Mesenteric fat pad (tissue), 1 donor: Measurements from ENCODE around the gene PHF21B. TPM values are rescaled to one million over a fixed set of nuclear protein-coding genes. Genes with fewer than 3 reads are reported as not detected.
"Not testable (repeated sequence)": the region's sequence is repeated elsewhere in the genome, so short reads cannot be mapped to it uniquely, and the experiment has no call there.

ENCODE experiments used
- DNase-seq: peaks from one replicate; pipeline ENCODE4 v3.0.0-alpha.2; 2020; ENCODE audit warnings: low spot score
- total RNA-seq: library from RNA; stranded (reverse); fragmentation: NEBNext Ultra II Directional; extraction: Animal tissue kit (Norgen Biotek cat#: 25700); gene quantifications from one replicate; pipeline ENCODE4 v1.2.1, GENCODE V29; 2021
- donor health status: DM: yes; HTN: yes; CAD: no.

PHF21B gene
- total RNA-seq, 1 donor from 2014 or later = not detected

DNA sequence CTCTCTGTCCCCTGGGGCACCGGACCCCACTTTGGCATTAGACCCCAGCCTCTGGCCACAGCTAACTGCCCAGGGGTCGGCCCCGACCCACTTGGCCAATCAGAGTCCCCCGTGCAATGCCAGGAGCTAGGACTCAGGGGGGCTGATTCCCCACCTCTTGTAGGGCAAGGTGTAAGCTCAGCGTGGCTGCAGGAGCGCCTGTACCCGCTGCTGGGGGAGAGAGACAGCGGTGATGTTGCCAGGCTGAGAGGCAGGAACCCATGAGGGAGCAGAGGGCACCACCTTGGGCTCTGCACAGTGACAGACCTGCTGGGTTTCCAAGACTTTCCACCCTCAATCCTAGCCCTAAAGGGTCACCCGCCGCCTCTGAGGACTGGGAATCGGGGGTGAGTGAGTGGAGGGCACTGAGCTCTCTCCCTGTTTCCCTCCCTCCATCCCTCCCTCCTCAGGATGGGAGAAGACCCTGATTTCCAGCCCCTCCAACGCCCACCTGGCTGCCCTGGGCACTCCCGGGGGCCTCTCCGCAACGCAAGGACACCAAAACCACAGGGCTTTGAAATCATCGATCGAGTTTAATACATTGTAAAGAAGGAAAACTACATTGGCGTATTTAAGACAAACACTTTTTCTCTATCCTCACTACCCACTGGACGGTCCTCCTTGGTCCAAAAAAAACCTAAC lies 129.1 kb downstream of the PHF21B start:
- peak; percentile 85 for DNase-seq

- DNase-seq = peak; percentile 85
Observed at GRCh38 chr22:44879301-44879680, 130.5 kb downstream of the PHF21B start.

GRCh38 chr22:44878483-44879300 lies 131.1 kb downstream of the PHF21B start:
- peak; percentile 69 for DNase-seq

DNA sequence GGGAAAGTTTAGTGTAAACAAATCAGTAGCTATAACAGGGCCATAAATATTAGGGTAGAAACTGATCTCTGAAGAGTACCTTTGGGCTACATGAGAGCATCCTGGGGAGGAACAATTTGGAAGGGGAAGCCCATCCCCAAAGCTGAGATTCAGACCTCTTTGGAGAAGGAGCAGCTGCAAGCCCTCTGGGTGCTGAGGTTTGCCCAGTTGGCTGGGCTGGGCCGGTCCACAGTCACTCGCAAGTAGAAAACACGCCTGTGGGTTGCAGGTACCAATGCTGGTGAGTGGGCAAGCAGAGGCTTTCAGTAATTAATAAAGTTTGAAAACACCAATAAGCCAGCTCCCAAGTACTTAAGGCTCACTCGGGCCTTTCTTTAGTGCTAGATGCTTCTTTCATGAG lies 132.9 kb downstream of the PHF21B start:
- DNase-seq = peak; percentile 77

GRCh38 chr22:44871782-44872181 lies 138.0 kb downstream of the PHF21B start:
- DNase-seq = no peak

- DNase-seq = no peak
Observed at GRCh38 chr22:44870021-44870420, 139.8 kb downstream of the PHF21B start.

DNA sequence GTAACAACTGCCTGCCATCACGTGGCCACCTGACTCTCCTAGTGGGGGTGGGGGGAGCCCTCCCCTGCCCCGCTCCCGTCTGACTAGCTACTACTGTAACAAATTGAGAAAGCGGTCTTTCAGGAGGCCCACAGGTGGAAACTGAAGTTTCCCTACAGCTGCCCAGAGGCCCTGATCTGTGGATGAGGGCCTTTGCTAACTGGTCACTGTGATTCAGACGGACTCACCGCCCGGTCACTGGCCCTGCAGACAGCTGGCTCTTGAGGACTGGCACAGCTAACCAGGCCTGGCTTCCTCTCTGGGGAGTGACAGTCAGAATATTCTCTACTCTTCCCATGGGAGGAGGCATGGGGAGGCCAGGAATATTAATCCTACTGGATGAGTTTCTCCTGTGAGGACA lies 140.6 kb downstream of the PHF21B start:
- no peak for DNase-seq

GRCh38 chr22:44865193-44866057 lies 144.4 kb downstream of the PHF21B start:
- no peak for DNase-seq

GRCh38 chr22:44862981-44863860 lies 146.6 kb downstream of the PHF21B start:
- no peak for DNase-seq

GRCh38 chr22:44862281-44862680 lies 147.5 kb downstream of the PHF21B start:
- no peak for DNase-seq

DNA sequence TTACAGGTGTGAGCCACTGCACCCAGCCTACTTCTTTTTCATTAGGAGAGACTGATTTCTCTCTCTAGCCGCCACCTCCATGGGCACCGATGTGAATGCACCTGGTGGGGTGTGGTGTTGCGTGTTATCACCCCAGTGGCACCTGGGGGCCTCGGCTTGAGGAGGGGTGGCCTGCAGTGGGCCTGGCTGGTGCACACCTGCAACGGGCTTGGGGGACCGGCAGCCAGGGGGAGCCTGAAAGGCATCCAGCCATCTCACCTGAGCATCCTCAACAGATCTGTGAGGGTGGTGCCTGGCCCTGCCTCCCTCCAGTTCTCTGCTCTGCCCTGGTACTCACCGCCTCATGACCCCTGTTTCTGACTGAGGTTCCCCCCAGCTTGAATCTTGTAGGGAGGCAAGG lies 148.6 kb downstream of the PHF21B start:
- no peak for DNase-seq

DNA sequence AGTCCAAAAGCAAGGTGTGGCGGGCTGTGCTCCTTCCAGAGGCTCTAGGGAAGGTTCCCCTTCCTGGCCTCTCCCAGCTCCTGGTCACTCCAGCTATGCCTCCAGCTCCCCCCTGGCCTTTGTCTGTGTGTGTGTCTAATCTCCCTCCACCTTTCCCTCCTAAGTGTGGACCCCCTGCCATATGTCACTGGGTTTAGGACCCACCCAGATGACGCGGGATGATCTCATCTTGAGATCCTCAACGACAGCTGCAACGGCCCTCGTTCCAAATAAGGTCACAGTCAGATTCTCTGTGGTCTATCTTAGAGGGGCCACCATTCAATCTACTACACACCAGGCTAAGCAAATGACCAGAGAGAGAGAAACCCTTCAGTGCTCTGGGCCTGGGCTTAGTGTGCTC lies 149.5 kb downstream of the PHF21B start:
- DNase-seq = no peak

- DNase-seq = no peak
Observed at GRCh38 chr22:44859641-44860040, 150.2 kb downstream of the PHF21B start.

- not testable (repeated sequence) for DNase-seq
Observed at GRCh38 chr22:44858819-44859218, 151.0 kb downstream of the PHF21B start.

DNA sequence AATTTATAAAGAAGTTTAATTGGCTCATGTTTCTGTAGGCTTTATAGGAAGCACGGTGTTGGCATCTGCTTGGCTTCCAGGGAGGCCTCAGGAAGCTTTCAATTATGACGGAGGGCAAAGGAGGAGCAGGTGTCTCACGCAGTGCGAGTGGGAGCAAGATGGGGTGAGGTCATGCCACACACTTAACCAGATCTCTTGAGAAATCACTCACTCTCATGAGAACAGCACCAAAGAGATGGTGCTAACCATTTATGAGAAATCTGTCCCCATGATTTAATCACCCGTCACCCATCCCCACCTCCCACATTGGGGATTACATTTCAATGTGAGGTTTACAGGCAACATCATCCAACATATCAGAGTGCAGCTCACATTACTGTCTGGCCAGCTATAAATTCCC lies 153.9 kb downstream of the PHF21B start:
- DNase-seq = peak; percentile 43

GRCh38 chr22:44854641-44855040 lies 155.2 kb downstream of the PHF21B start:
- DNase-seq = peak; percentile 85

- DNase-seq = no peak
Observed at GRCh38 chr22:44850946-44851345, 158.9 kb downstream of the PHF21B start.

DNA sequence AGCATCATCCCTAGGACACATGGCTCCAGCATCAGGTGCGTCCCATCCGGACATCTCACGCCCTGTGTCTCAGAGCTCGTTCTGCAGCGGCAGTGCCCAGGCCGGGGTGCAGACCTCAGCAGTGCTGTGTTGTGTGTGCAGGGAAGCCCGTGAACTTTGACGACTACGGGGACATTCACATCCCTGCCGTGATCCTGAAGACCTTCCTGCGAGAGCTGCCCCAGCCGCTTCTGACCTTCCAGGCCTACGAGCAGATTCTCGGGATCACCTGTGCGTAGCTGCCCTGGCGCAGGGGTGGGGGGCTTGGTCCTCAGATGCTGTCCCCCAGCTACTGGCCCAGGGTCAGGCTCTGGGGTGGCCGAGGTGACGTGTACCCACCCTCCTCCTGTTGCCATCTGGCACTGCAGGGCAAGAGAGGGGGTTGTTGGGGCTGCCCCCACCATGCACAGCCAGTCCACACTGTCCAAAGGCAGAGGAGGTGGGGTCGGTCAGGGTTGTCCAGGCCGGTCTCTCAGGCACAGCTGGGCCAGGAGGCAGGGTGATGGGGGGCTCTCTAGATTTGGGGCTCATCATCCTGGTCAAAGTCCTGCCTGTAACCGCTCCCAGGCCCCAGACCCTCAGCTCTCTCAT lies 160.9 kb downstream of the PHF21B start:
- DNase-seq = no peak

DNA sequence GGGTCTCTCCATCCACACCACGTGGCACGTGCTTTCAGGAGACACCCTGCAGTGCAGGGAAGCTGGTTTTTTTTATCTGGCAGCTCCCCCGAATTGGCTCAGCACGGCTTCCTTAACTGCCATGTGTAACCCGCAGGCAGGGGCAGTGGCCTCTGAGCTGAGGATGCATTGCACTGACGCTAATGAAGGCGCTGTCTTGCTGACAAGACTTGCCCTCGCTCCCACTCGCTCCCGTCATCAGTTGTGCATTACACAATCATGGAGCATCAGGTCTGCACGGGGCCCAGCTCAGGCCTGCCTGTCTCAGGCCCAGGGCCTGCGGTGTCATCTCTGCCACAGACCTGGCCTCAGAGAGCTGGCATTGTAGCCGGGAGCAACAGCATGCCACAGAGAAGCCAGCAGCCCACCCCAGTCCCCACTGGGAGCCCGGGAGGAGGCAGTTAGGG lies 161.5 kb downstream of the PHF21B start:
- DNase-seq = no peak

DNA sequence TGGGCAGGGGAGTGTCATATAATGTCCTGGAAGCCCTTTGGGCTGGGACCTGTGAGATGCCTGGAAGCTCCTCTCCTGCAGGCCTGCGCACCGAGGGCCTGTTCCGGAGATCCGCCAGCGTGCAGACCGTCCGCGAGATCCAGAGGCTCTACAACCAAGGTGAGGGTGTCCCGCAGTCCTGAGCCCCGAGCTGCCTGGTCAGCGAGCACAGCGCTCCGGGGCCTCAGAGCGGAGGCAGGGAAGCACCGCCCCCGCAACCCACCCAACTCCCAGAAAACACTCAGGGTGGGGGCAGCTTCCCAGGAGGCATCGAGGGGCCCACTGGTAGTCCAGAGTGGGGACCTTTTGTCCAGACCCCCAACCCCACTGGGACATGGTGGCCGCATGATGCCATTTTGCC lies 161.9 kb downstream of the PHF21B start:
- no peak for DNase-seq
